ENCODE data around the gene TOP2A. TPM values are rescaled to one million over a fixed set of nuclear protein-coding genes. Genes with fewer than 3 reads are reported as not detected.

Gene TOP2A
- total RNA-seq, 1 donor from 2014 or later, result 0.79 TPM

GRCh38 chr17:40450175-40450574 is 32.5 kb upstream of the TOP2A start:
- H3K27me3 ChIP-seq (ENCODE audit: control insufficient read depth, insufficient read depth, low read length), result no peaks in the 10 kb centered on the region
- no peak overlapping the region for H3K4me3 ChIP-seq (ENCODE audit: low read depth, low read length)
- peaks cover 11% of the 10 kb centered on the region for H3K36me3 ChIP-seq (ENCODE audit: control insufficient read depth, insufficient read depth, low read length)
- TF ChIP-seq CTCF (IDR thresholded peaks at IDR 0.05; ENCODE audit: insufficient read depth, low read length, severe bottlenecking), result peak; percentile 68
- no peak for FAIRE-seq
- peak; percentile 50 for DNase-seq (ENCODE audit: low read depth)

- no peak overlapping the region for H3K4me3 ChIP-seq (ENCODE audit: low read depth, low read length)
- H3K27me3 ChIP-seq (ENCODE audit: control insufficient read depth, insufficient read depth, low read length), result no peaks in the 10 kb centered on the region
- FAIRE-seq (peak; percentile 85), DNase-seq (ENCODE audit: low read depth) (peak; percentile 40)
- no peak for TF ChIP-seq CTCF (IDR thresholded peaks at IDR 0.05; ENCODE audit: insufficient read depth, low read length, severe bottlenecking)
- peaks cover 9% of the 10 kb centered on the region for H3K36me3 ChIP-seq (ENCODE audit: control insufficient read depth, insufficient read depth, low read length)
Measured at GRCh38 chr17:40448639-40449261, 31.1 kb upstream of the TOP2A start.

DNA sequence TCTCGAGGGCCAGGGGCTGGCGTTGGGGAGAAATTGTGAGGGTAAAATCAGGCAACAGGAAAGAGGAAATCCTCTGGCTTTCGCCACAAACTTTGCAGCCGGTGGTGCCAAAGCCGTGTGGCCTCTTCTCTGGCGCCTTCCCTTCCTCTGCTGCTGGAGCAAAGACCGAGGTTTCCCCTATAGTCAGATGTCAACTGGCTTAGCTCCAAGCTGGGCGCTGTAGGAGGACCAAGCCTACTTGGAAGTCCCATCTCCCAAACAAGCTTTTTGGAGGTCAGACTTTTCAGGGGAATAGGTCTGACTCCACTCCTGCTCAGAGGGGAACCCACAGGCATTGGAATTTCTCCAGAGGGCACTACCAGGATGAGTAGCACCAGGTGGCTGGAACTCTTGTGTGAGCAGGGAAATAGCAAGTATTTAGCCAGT is 30.5 kb upstream of the TOP2A start:
- FAIRE-seq, result no peak
- Histone ChIP-seq H3K36me3 (ENCODE audit: control insufficient read depth, insufficient read depth, low read length) (peaks cover 6% of the 10 kb centered on the region), H3K27me3 (ENCODE audit: control insufficient read depth, insufficient read depth, low read length) (no peaks in the 10 kb centered on the region), H3K4me3 (ENCODE audit: low read depth, low read length) (no peak overlapping the region)
- TF ChIP-seq CTCF (IDR thresholded peaks at IDR 0.05; ENCODE audit: insufficient read depth, low read length, severe bottlenecking), result no peak
- no peak for DNase-seq (ENCODE audit: low read depth)

GRCh38 chr17:40447806-40448205 is 30.1 kb upstream of the TOP2A start:
- Histone ChIP-seq H3K4me3 (ENCODE audit: low read depth, low read length) (no peak overlapping the region), H3K27me3 (ENCODE audit: control insufficient read depth, insufficient read depth, low read length) (no peaks in the 10 kb centered on the region), H3K36me3 (ENCODE audit: control insufficient read depth, insufficient read depth, low read length) (peaks cover 3% of the 10 kb centered on the region)
- DNase-seq (ENCODE audit: low read depth), result no peak
- no peak for FAIRE-seq
- TF ChIP-seq CTCF (IDR thresholded peaks at IDR 0.05; ENCODE audit: insufficient read depth, low read length, severe bottlenecking), result no peak

GRCh38 chr17:40447148-40447644 is 29.5 kb upstream of the TOP2A start:
- Histone ChIP-seq H3K27me3 (ENCODE audit: control insufficient read depth, insufficient read depth, low read length) (no peaks in the 10 kb centered on the region), H3K36me3 (ENCODE audit: control insufficient read depth, insufficient read depth, low read length) (no peaks in the 10 kb centered on the region), H3K4me3 (ENCODE audit: low read depth, low read length) (no peak overlapping the region)
- no peak for DNase-seq (ENCODE audit: low read depth)
- TF ChIP-seq CTCF (IDR thresholded peaks at IDR 0.05; ENCODE audit: insufficient read depth, low read length, severe bottlenecking), result no peak
- FAIRE-seq, result no peak
